GM18868 (cell line): Measurements from ENCODE around the gene TCERG1L.

Experiments used
- ATAC-seq: cut with Tn5 transposase; IDR thresholded peaks from one replicate; pipeline ENCODE4 v1.9.1; 2021; ENCODE audit warnings: mild to moderate bottlenecking, moderate library complexity; ENCODE audit not compliant: unreplicated experiment

Gene TCERG1L

DNA sequence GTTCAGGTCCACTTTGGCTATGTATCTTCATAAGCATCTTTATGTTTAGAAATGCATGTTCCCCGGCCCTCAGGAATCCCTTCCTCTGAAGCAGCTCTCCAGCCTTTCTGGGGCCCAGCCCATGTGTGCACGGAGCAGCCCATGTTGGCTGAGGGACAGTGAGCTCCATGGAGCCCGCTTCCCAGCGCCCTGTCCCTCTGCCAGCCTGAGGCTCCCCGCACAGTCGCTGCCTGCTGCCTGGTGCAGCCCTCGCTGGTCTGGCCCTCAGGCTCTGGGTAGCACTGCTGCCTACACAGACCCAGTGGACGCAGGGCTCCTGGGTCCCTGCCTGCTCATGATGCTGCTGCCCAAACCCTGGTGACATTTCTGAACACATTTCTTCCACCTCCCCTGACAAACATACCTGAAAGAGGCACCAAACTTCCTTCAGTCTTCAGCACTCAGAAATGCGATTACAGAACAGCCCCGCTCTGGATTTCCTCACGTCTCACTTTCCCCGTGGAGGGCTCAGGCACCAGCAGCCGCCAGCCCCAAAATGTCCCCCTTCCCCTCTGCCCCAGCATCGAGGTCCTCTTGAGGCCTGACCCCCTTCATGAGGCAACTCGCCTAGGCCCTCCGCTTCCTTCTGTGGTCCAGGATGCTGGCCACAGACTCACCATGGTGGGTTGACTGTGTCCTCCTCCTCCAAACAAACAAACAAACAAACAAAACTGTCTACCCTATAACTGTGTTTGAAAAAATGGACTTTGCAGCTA lies 5.0 kb upstream of the TCERG1L start:
- no peak for ATAC-seq

DNA sequence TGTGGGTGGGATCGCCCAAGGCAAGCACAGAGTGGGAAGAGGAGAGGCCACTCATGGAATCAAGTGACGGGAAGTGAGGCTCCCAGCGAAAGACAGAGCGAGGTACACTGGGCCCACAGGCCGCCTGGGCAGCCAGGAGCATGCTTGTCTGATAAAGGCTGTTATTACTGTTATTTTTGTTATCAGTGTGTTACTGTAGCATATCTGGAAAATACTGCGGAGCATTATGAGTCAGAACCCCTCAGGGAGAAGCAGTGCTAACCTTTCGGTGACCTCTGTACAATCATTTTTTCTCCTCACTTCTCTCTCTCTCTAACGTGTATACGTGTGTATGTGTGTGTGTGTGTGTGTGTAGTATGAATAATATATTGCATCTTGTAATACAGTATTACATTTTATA lies 3.8 kb upstream of the TCERG1L start:
- ATAC-seq = peak; percentile 70

DNA sequence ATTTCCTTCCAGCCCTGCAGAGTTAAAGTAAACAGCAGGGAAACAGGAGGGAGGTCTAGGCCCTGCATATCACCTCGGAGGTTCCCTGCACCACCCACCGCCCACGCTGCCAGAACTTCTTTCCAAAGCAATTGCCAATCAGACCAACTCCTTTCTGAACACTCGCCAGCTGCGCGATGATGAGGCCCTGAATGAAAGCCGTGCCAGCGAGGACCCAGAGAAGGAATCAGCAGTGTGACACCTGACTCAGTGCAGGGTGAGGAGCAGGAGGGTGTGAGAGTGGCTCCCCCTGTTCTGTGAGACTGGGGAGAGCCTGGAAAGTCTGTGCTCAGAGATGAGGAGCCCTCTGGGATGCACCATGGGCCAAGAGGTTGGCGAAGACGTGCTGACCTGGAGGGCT lies 3.3 kb upstream of the TCERG1L start:
- no peak for ATAC-seq

DNA sequence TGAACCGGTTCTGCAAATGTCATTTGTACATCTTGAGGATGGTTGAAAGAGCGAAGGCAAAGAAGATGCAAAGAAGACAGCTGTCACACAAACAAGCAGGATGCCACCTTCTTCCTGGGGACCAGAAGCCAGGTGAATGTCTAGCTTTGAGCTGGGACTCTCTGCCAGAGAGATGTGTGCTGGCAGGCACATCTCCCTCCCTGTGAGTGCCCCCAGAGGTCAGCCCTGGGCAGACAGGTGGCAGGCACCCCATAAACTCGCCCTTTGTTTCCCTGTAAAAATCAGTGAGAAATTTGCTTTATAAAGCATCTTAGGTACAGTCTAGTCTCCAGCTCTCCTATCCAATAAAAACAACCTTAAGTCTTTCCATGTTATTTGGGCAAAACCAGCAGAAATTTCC lies 2.6 kb upstream of the TCERG1L start:
- no peak for ATAC-seq

DNA sequence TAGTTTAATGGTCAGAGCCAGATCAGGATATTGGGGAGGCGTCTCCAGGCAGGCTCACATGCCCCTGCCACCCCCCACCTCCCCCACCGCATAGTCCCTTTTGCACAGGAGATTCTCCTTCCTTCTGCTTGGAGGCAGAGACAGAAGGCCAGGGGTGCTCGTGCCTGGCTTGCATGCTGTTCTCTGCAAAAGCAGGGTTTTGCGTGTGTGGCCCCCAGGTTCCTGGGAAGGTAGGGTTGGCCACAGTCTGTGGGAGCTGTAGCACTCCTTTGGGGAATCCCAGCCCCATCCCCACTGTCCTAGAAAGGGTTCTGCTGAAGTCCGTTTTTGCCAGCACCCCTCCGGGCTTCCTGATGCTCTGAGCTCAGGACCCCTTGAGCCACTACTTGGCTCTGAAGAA lies 1.9 kb upstream of the TCERG1L start:
- no peak for ATAC-seq

DNA sequence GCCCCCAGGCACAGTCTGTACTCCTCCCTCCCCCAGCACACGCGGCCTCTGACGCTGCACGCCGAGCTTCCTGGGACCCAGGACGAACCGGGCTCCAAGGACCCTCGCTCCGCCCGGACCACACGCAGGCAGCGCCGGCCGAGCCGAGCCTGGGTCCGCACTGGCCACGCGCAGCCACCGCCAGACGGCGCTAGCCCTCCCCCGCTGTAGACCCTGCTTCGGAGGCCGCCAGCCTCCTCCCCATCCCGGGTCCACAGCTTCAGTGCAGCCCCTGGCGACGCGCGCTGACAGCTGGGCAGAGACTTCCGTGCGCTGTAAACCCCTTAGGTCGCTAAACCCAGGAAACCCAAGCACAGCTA lies 936 bp upstream of the TCERG1L start:
- no peak for ATAC-seq

DNA sequence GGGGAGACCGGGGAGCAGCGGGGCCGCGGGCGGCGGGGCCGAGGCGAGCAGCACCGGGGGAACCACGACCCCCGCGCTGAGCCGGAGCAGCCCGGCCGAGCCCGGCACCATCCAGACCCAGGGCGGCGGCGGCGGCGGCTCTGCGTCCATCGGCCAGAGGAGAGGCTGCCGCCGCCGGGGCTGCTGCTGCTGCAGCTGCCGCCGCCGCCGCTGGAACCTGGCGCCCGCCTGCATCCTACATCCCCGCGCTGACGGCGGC lies 190 bp downstream of the TCERG1L start:
- no peak for ATAC-seq

DNA sequence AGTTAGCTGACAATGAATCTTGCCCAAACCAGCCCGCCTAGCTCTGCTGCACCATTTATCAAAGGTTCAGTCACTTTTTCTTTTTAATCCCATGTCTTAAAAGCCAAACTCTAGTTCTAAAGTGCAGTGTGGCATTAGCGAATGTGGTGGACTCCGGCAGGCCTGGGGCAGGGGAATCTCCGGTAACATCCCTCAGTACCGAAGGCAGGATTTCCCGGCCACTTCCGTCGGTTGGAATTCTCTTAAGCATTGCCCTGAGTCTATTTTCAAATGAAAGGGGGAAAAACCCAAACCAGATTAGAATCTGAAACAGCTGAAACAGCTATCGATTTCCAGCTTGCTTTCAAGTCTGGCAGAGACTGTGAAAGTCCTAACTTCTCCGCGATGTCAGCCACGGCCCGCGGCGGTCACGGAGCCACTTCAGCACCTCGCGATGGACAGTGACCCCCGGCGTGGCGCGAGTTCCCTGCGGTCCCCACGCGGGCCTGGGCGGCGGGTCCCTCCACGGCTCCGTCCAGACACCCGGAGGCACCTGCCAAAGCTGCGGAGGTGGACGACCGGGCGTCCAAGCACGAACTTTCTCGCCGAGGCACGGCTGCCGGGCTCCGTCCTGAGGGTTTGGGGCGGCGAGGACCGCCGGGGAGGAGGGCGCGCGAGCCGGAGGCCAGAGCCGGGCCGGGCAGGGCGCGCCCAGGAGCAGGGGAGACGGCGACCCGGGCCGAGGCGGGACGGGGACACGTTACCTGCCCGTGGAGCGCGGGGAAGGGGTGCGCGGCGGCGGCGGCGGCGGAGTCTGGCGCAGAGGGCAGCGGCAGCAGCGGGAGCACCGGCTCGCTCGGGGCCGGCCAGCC lies 745 bp downstream of the TCERG1L start:
- no peak for ATAC-seq

DNA sequence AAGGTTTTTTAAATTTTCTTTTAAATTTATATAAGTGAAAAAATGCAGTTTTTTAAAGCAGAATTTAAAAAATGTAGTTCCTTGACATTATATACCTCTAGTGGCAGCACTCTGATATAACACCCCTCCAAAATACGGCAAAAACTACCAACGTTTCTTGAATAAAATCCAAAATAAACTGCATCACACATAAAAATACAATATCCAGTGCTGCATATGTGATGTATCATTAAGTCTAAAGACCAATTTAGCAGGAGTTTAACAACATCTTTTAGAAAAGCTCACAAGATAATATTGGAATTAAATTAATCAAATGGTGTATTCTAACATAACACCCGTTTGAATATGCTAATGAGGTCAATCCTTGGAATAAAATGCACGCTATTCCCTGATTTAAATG lies 1.4 kb downstream of the TCERG1L start:
- no peak for ATAC-seq

DNA sequence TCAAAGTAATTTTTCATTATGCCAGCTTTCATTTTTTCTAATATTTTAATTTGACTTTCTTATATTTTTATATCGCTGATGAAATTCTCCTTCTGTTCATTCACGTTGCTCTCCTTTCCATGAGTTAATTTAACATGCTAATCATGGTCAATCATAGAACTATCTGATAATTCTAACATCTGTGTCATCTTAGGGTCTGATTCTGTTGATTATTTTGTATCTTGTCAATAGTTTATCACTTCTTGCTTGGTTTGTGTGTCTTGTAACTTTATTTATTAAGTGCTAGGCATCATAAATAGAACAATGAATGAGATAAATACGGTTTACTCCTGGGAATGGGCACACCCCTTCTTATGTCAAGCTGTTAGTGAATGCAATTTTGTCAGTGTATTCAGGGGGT lies 11.0 kb downstream of the TCERG1L start:
- ATAC-seq = no peak

DNA sequence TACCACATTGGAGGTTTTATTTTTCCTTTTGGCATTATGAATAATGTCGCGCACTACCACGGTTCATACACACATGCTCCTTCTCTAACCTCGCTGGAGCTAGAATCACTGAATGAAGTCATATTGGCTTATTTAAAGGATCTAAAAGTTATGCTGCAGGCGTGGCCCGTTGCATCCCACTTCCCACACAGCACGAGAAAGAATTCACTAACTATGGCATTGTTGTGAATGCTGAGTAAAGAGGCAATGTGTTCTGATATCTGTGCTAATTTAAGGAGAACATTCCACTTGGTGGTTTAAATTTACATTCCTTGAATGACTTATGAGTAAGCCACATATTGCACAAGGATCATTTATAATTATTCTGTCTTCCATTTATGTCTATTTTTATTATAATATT lies 20.7 kb downstream of the TCERG1L start:
- ATAC-seq = no peak

DNA sequence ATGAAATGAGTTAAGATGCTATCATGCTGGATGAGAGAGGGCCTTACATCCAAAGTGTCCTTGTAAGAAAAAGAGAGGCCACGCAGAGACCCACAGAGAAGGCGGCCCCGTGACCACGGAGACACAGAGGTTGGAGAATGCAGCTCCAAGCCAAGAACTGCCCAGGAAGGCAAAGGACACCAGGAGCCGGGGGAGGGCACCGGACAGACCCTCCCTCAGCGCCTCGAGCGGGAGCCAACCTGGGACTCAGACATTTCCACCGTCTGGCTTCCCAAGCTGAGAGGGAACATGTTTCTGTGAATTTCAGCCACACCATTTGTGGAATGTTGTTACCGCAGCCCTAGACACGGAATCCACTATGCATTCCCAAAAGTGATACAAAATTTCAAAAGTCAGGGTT lies 22.9 kb downstream of the TCERG1L start:
- no peak for ATAC-seq

DNA sequence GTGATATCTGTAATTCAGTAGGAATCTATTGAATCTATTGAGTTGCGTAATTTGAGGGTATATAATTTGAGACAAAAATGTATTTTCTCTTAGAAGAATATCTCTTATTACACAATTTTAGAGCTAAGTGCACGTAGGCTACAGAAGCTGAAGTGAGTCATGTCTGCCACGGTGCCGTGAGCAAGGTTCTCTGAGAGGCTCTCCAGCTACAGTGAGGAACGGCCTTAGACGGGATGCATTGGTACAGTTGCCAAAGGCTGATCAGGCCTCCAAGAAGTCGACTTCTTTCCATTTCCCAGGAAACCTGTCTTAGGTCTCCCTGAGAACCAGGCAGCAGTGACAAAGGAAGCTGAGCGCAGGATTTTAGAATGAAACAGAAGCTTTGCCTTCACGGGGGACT lies 28.6 kb downstream of the TCERG1L start:
- no peak for ATAC-seq

DNA sequence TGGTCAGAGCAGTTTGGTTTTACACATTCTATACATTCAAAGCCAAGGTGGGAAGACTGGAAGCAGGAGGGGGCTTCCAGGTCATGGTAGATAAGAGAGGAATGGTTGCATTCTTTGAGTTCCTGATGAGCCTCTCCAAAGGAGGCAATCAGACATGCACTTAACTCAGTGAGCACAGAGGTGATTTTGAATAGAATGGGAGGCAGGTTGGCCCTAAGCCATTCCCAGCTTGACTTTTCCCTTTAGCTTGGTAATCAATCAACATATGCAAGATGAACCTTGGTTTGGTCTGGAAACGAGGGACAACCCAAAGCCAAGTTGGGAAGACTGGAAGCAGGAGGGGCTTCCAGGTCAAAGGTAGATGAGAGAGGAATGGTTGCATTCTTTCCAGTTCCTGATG lies 31.4 kb downstream of the TCERG1L start:
- no peak for ATAC-seq

DNA sequence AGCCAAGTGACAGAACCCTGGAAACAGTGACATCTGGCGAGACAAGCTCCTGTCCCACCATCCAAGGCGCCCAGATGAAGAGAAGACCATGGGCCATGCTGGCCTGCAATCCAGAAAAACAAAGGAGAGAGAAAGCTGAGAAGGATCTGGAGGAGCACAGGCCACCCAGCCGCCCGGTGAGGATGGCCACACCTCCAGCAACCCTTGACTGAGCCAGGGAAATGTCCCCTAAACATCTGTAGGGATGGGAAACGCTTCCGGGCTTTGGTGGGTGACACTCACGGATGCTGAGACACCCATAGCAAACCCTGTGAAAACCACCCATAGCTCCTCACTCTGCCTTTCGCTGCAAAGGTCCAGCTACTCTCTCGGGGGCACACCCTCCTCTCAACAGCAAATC lies 32.0 kb downstream of the TCERG1L start:
- ATAC-seq = no peak

DNA sequence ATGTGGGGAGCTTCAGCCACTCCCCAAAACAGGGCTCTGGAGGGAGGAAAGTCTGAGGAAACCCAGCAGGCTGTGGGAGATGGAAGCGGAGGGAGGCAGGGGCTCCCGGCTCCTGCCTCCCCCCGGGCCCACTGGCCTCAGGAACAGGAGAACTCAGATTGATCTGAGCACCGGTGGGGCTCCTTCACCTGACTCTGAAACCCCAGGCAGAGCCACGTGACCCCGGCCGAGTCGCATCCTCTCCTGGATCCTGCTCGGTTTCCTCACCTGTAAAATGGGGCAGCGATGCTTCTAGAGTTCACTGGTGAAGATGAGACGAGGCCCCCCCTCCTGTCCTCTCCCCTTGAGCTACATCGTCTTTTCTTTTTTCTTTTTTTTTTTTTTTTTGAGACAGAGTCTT lies 33.6 kb downstream of the TCERG1L start:
- no peak for ATAC-seq

DNA sequence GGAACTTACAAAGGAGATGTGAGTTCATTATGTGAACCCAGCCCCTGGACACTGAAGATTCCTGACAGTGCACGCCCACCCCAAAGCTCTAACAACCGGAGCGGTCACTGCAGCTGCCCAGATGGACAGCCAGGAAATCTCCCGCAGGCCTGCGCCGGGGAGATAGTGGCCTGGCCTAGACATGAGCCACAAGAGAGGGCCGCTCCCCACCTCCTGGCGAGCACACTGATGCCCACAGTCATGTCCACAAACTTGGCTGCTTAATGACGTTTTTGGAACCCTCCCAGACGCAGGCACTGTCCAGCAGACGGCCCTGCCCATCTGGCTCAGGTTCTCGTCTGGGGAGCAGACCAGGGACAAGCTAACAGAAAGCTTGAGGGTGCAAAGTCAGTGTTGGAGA lies 34.2 kb downstream of the TCERG1L start:
- no peak for ATAC-seq

DNA sequence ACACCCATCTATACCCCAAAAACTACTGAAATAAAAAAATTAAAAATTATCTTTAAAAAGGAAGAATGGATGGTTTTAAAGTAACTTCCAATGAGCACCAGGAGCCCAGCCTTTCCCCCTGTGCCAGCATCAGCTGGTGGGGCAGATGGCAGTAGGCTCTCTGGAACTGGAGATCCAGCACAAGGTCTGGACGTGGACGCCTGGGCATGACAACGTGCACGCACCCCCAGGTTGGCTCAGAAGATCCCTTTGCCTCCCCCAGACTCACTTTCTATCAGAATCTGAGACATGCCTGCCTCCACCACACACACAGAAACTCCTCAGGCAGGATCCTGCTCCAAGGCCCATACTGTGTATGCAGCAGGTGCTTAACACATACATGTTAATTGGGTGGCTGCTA lies 35.8 kb downstream of the TCERG1L start:
- no peak for ATAC-seq

DNA sequence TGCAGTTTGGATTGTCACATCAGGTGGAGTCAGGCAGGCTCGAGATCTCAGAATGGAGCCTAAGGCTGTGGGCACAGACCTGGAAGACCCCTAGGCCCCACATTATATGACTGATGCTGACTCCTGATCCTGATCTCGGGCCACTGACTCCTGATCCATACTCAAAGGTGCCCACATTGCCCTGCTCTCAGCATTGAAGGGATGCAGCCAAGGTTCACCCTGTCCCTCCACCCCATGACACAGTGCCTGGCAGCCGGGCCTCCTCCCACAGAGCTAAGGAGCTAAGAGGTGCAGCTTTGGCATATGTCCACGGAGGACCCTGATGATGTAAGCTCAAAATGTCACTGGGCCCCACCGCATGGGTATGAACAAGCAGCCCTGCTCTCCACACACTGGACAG lies 36.6 kb downstream of the TCERG1L start:
- ATAC-seq = no peak

DNA sequence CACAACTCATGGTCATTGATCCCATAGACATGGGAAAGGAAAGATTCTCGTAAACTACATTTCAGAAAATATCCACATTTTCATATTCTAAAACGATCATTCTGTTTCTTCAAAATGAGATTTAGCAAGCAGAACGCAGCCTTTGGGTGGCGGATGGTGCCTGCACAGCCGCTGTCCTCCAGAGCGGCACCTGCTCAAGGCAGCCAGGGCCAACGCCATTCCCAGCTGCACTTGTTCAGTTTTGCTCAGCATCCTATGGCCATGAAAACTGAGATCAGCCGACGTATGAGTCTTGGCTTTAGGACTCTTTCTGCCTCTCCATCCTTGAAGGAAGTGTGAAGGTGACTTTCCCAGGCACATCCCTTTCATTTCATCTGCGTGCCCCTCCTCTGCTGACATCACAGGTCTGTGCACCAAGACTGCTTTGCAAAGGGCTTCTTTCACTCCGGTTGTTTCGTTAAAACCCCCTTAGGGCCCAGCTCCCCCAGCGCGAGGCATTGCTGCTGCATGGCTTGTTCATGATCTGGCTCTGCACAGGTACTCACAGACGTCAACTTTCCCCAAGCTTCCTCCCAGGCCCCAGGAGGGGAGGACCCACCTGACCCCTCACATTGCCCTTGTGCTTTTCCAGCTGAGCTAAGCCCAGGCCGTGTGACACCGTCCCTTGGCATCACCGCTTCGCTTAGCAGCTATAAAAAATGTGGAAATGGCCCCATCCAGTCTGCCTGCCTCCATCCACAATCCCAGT lies 37.2 kb downstream of the TCERG1L start:
- no peak for ATAC-seq

DNA sequence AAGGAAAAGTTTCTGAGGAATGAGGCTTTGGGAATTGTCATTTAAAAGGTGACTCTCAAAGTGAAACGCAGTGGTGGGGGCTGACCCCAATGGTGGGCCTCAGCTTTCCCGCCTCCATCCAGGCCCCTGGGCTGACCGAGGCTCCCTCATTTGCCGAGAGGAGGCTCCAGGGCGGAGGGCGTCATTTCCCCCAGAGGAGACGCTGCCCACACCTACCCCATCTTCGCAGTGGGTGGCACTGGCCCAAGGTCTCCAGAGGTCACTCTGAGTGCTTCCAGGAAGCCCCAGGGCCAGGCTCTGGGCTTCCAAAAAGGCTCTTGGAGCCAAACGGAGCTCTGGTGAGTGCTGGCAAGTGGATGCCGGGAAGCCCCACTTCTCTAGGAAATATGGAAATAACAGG lies 38.0 kb downstream of the TCERG1L start:
- no peak for ATAC-seq

DNA sequence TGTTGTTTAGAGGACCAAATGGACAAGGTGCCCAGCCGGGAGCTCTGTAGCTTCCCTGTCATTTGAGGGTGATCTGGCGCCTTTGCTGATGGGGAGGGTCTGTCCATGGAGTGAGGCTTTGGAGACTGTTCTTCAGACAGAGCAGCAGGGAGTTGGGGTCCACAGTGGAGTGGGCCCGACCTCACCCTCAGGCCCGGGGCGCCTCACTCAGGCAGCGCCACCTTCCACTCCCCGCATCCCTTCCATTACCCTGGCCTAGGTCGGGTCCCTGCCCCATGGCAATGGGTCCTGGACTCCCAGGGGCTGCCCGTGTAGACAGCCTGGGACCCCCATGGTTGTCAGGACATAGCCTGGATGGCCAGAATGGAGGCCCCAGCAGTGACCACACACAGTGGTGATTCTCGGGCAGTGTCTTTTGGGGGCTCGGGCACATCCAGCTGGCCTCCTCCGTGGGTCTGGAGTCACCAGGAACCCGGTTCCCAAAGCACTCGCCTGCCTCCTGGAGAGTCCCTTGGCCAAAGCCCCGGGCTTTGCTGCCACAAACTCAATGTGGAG lies 38.5 kb downstream of the TCERG1L start:
- no peak for ATAC-seq
